GM12878 (cell line): ENCODE data around the gene GKN2. TPM values are rescaled to one million over a fixed set of nuclear protein-coding genes. Genes with fewer than 3 reads are reported as not detected.

Source experiments
- ASH2L ChIP-seq: fragments of 300-600, 200-600 bp; sonication (generic); IDR thresholded peaks from 2 replicates; pipeline ENCODE4 v1.6.1; 2017; ENCODE audit warnings: low read depth, mild to moderate bottlenecking, borderline replicate concordance
- ATF2 ChIP-seq: IDR thresholded peaks from 2 replicates; pipeline ENCODE4 v1.6.1; 2012; ENCODE audit warnings: low read length, inconsistent platforms
- ATF7 ChIP-seq: fragments of 450-650 bp; IDR thresholded peaks from 2 replicates; pipeline ENCODE4 v1.6.1; 2016; ENCODE audit warnings: low read depth, mild to moderate bottlenecking
- BCLAF1 ChIP-seq: fragments of 450-650 bp; IDR thresholded peaks from 2 replicates; pipeline ENCODE4 v1.6.1; 2017; ENCODE audit warnings: antibody characterized with exemption, mild to moderate bottlenecking, moderate library complexity
- CUX1 ChIP-seq: IDR thresholded peaks from 2 replicates; pipeline ENCODE4 v1.6.1; 2012; ENCODE audit warnings: improper control_type of control experiment, low read depth, low read length; ENCODE audit not compliant: insufficient replicate concordance
- ETV6 ChIP-seq, 2 experiments: fragments of 450-650 bp in 1 of 2; IDR thresholded peaks in 1 of 2; conservative IDR thresholded peaks in 1 of 2; 2 replicates each; pipeline ENCODE4 v1.6.1; 2014; ENCODE audit warnings: antibody characterized with exemption in 1 of 2, borderline replicate concordance in 1 of 2, low read depth in 1 of 2, mild to moderate bottlenecking in 1 of 2, moderate library complexity in 1 of 2
- LARP7 ChIP-seq: fragments of 450-650 bp; IDR thresholded peaks from 2 replicates; pipeline ENCODE4 v1.6.1; 2017; ENCODE audit warnings: mild to moderate bottlenecking
- MXI1 ChIP-seq: fragments of 150-350 bp; IDR thresholded peaks from 2 replicates; pipeline ENCODE4 v1.6.1; 2011; ENCODE audit warnings: low read depth, mild to moderate bottlenecking, inconsistent platforms, low read length, improper control_type of control experiment
- NR2C2 ChIP-seq: IDR thresholded peaks from 2 replicates; pipeline ENCODE4 v1.6.1; 2011; ENCODE audit warnings: borderline replicate concordance, low read depth; ENCODE audit not compliant: control insufficient read depth, insufficient read length
- PAX5 ChIP-seq: IDR thresholded peaks from 2 replicates; pipeline ENCODE4 v1.6.1; 2011; ENCODE audit warnings: low read depth, low read length, borderline replicate concordance
- POLR2AphosphoS5 ChIP-seq: IDR thresholded peaks from 2 replicates; pipeline ENCODE4 v1.6.1; 2011; ENCODE audit warnings: mild to moderate bottlenecking, low read length, inconsistent platforms
- SIN3A ChIP-seq: IDR thresholded peaks from 2 replicates; pipeline ENCODE4 v1.6.1; 2012; ENCODE audit warnings: low read depth, low read length, improper control_type of control experiment
- SRF ChIP-seq, 2 experiments: IDR thresholded peaks; 2 replicates each; pipeline ENCODE4 v1.6.1; 2011; ENCODE audit warnings: low read depth in 2 of 2, low read length in 2 of 2, mild to moderate bottlenecking in 1 of 2, moderate library complexity in 1 of 2
- SUPT20H ChIP-seq: IDR thresholded peaks from 2 replicates; pipeline ENCODE4 v1.6.1; 2011; ENCODE audit warnings: low read depth, mild to moderate bottlenecking, low read length, moderate library complexity, borderline replicate concordance; ENCODE audit not compliant: control insufficient read depth
- TAF1 ChIP-seq: IDR thresholded peaks from 2 replicates; pipeline ENCODE4 v1.6.1; 2011; ENCODE audit warnings: mild to moderate bottlenecking, low read depth, low read length, borderline replicate concordance
- TCF3 ChIP-seq: IDR thresholded peaks from 2 replicates; pipeline ENCODE4 v1.6.1; 2012; ENCODE audit warnings: low read depth, mild to moderate bottlenecking, low read length, borderline replicate concordance; ENCODE audit not compliant: insufficient read depth
- TCF7 ChIP-seq: IDR thresholded peaks from 2 replicates; pipeline ENCODE4 v1.6.1; 2014; ENCODE audit warnings: antibody characterized with exemption, borderline replicate concordance
- polyA plus RNA-seq, 11 experiments: library from polyadenylated mRNA; depleted of rRNA in 4 of 11; unstranded in 6 of 11; stranded (reverse) in 5 of 11; fragments of >200 nt; fragmentation: Nextera tagmentation in 4 of 11; fragmentation: Illumina TruSeq in 1 of 11; extraction: Ambion mirVana in 4 of 11; extraction: Trizol in 1 of 11; gene quantifications; 1 replicate in 1 of 11; 2 replicates in 10 of 11; pipeline versions ENCODE4 v1.2.1 to v1.2.3, GENCODE V29; 2011 to 2016; ENCODE audit warnings: inconsistent platforms in 2 of 11, missing spikeins in 2 of 11, low read depth in 1 of 11
- total RNA-seq, 4 experiments: library from RNA; depleted of rRNA in 3 of 4; stranded (reverse); fragments of >200 nt in 3 of 4; fragmentation: Illumina TruSeq in 1 of 4; extraction: Trizol in 1 of 4; gene quantifications; 2 replicates each; pipeline versions ENCODE4 v1.2.1 to v1.2.3, GENCODE V29; 2013 to 2021
- TF ChIP-seq, protein P1 (sequence below): fragments of 450-650 bp; IDR thresholded peaks from 2 replicates; pipeline ENCODE4 v1.6.1; 2017; ENCODE audit warnings: low read depth, mild to moderate bottlenecking, moderate library complexity

Gene GKN2
- total and polyA plus RNA-seq, 10 of the 15 experiments (the other 5 are each of a cell fraction or from before 2014, with no cell fraction given): not detected

GRCh38 chr2:68908392-68908970 lies 44.2 kb downstream of the GKN2 start (continued):
- TF ChIP-seq, protein P1, sequence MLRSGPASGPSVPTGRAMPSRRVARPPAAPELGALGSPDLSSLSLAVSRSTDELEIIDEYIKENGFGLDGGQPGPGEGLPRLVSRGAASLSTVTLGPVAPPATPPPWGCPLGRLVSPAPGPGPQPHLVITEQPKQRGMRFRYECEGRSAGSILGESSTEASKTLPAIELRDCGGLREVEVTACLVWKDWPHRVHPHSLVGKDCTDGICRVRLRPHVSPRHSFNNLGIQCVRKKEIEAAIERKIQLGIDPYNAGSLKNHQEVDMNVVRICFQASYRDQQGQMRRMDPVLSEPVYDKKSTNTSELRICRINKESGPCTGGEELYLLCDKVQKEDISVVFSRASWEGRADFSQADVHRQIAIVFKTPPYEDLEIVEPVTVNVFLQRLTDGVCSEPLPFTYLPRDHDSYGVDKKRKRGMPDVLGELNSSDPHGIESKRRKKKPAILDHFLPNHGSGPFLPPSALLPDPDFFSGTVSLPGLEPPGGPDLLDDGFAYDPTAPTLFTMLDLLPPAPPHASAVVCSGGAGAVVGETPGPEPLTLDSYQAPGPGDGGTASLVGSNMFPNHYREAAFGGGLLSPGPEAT: no peak
- TF ChIP-seq ETV6 (conservative IDR thresholded peaks at IDR 0.05 in 1 of 2, IDR thresholded peaks at IDR 0.05 in 1 of 2; ENCODE audit: borderline replicate concordance in 1 of 2, low read depth in 1 of 2): no peak
- TF ChIP-seq TCF3: peak; percentile 86; the same call in 1 of the 2 replicates
- no peak for TF ChIP-seq ATF7
- TF ChIP-seq SRF (IDR thresholded peaks at IDR 0.05; ENCODE audit: low read depth in 2 of 2, low read length in 2 of 2): peak; percentile 99
- peak; percentile 71 for TF ChIP-seq POLR2AphosphoS5
- TF ChIP-seq SUPT20H: no peak
- TF ChIP-seq BCLAF1: no peak
- TF ChIP-seq SIN3A: no peak
- peak; percentile 58; the same call in 1 of the 2 replicates for TF ChIP-seq ATF2
- no peak for TF ChIP-seq ASH2L
- no peak for TF ChIP-seq MXI1
- TF ChIP-seq TCF7: no peak
- TF ChIP-seq TAF1: peak; percentile 75; the same call in 1 of the 2 replicates
- TF ChIP-seq LARP7: no peak
- no peak for TF ChIP-seq NR2C2
- TF ChIP-seq CUX1: no peak
- no peak for TF ChIP-seq PAX5
